Left ventricle myocardium inferior (tissue), 1 donor: ENCODE data around the gene EBP. TPM values are rescaled to one million over a fixed set of nuclear protein-coding genes. Genes with fewer than 3 reads are reported as not detected.

Experiments
- DNase-seq: peaks from one replicate; pipeline ENCODE4 v3.0.0-alpha.2; 2020
- H3K27ac ChIP-seq: fragments of 200-600 bp; replicated peaks from 2 replicates; pipeline ENCODE4 v1.8.0; 2021
- H3K27me3 ChIP-seq: fragments of 200-600 bp; 2 replicates; pipeline ENCODE4 v1.8.0; 2021; ENCODE audit warnings: low read depth
- H3K36me3 ChIP-seq: fragments of 200-600 bp; 2 replicates; pipeline ENCODE4 v1.8.0; 2021
- H3K4me1 ChIP-seq: fragments of 200-600 bp; 2 replicates; pipeline ENCODE4 v1.8.0; 2021
- H3K4me3 ChIP-seq: fragments of 200-600 bp; 2 replicates; pipeline ENCODE4 v1.8.0; 2021; ENCODE audit warnings: mild to moderate bottlenecking, moderate library complexity
- H3K9me3 ChIP-seq: fragments of 200-600 bp; replicated peaks from 2 replicates; pipeline ENCODE4 v1.8.0; 2021
- intact Hi-C: fragments of 100-400 bp; cut with micrococcal nuclease; formaldehyde crosslinking; loops from one replicate; pipeline ENCODE4 v1.11.0; 2022
- total RNA-seq: library from RNA; stranded (reverse); fragmentation: NEBNext Ultra II Directional; extraction: Animal tissue kit (Norgen Biotek cat#: 25700); gene quantifications from one replicate; pipeline ENCODE4 v1.2.1, GENCODE V29; 2021
- TF ChIP-seq, protein P1 (sequence below): fragments of 200-600 bp; IDR thresholded peaks from 2 replicates; pipeline ENCODE4 v1.8.0; 2021; ENCODE audit warnings: antibody characterized with exemption, mild to moderate bottlenecking, borderline replicate concordance
- donor health status: DM: no; HTN: yes; CAD: no; lungs with severe emphysema.

EBP gene
- total RNA-seq, 1 donor from 2014 or later = 48.9 TPM

DNA sequence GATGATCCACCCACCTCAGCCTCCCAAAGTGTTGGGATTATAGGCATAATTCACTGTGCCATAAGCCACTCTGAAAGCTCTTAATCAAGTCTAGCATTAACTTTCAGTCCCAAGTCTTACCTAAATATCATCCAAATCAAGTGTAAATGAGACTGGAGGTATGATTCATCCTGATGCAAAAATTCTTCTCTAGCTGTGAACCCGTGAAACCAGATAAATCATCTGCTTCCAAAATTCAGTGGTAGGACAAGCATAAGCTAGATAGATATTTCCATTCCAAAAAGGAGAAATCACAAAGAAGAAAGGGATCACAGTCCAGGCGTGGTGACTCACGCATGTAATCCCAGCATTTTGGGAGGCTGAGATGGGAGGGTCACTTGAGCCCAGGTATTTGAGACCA is 9.1 kb downstream of the EBP start:
- TF ChIP-seq, protein P1, sequence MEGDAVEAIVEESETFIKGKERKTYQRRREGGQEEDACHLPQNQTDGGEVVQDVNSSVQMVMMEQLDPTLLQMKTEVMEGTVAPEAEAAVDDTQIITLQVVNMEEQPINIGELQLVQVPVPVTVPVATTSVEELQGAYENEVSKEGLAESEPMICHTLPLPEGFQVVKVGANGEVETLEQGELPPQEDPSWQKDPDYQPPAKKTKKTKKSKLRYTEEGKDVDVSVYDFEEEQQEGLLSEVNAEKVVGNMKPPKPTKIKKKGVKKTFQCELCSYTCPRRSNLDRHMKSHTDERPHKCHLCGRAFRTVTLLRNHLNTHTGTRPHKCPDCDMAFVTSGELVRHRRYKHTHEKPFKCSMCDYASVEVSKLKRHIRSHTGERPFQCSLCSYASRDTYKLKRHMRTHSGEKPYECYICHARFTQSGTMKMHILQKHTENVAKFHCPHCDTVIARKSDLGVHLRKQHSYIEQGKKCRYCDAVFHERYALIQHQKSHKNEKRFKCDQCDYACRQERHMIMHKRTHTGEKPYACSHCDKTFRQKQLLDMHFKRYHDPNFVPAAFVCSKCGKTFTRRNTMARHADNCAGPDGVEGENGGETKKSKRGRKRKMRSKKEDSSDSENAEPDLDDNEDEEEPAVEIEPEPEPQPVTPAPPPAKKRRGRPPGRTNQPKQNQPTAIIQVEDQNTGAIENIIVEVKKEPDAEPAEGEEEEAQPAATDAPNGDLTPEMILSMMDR = no peak
- intact Hi-C loops = no loop called here
- H3K4me1 ChIP-seq = peaks cover 6% of the 10 kb centered on the region
- H3K27me3 ChIP-seq = no peaks in the 10 kb centered on the region
- H3K4me3 ChIP-seq = no peak overlapping the region
- H3K36me3 ChIP-seq = peaks cover 18% of the 10 kb centered on the region
- DNase-seq = no peak
- no peaks in the 10 kb centered on the region for H3K9me3 ChIP-seq
- no peak overlapping the region for H3K27ac ChIP-seq

DNA sequence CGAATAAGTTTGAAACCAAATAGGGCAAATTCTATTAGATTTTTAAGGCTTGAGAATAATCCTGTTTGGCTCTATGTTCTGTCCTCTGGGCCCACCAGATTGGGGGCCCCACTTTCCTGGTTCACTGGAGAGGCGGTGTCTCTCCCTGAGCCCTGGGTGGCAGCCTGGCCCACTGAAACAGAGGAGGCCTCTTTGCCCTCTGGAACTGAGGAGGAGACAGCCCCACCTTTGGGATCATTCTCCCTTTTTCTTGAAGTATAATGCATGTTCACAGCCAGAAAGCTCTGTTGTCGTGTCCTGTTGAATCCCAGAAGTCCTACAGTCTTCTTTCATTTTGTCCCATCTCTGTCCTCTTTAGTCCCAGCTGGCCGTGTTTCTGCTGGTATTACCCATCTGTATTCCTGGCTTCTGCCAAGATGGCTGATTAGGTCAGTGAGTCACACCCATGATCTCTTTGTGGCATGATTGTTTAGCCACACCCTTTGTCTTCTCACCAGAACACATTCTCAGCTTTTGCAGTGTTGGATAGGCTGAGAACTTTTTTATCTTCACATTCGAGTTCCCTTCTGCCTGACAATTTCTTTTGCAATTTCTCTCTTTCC is 9.9 kb downstream of the EBP start:
- TF ChIP-seq, protein P1 = no peak
- Histone ChIP-seq H3K27ac (peak overlapping the region; percentile 63), H3K27me3 (no peaks in the 10 kb centered on the region), H3K36me3 (peaks cover 18% of the 10 kb centered on the region), H3K9me3 (no peaks in the 10 kb centered on the region), H3K4me1 (peaks cover 6% of the 10 kb centered on the region), H3K4me3 (no peak overlapping the region)
- intact Hi-C loops = no loop called here
- DNase-seq = no peak

DNA sequence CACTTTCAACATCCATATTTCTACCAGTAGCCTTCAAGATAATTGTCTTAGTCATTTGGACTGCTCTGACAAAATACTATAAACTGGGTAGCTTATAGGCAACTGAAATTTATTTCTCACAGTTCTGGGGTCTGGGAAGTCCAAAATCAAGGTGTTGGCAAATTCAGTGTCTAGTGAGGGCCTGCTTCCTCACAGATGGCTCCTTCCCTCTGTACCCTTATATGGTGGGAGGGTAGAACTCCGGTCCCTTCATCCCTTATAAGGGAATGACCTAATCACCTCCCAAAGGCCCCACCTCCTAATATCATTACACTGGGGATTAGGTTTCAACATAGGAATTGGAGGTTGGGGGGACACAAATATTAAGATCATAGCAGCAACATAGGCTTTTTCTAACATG is 10.6 kb downstream of the EBP start:
- TF ChIP-seq, protein P1 = no peak
- H3K27ac ChIP-seq = peak overlapping the region; percentile 63
- H3K27me3 ChIP-seq = no peaks in the 10 kb centered on the region

DNA sequence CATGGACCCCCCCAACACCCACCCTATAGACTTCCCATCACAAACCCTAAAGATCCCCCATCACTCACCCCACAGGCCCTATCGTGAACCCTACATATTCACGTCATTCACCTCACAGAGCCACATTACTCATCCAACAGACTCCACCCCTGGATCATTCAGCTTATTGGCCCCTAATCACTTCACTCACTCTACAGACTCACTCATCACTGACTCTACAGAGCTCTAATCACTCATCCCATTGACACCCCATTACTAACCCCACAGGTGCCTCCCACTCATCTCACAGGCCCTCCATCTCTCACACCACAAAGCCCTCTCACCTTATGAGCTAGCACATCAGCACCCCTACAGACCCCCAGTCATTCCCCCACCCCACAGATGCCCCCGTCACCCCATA is 11.6 kb downstream of the EBP start:
- no peak overlapping the region for H3K4me3 ChIP-seq
- H3K27ac ChIP-seq = no peak overlapping the region
- peaks cover 6% of the 10 kb centered on the region for H3K4me1 ChIP-seq
- TF ChIP-seq, protein P1 = no peak
- H3K9me3 ChIP-seq = no peaks in the 10 kb centered on the region
- H3K36me3 ChIP-seq = peaks cover 4% of the 10 kb centered on the region
- no peak for DNase-seq
- no peaks in the 10 kb centered on the region for H3K27me3 ChIP-seq
- intact Hi-C loops = no loop called here

More for the DNA sequence above, 10.6 kb downstream of the EBP start:
- no peak for DNase-seq
- H3K9me3 ChIP-seq = no peaks in the 10 kb centered on the region
- H3K4me3 ChIP-seq = no peak overlapping the region
- peaks cover 6% of the 10 kb centered on the region for H3K4me1 ChIP-seq
- intact Hi-C loops = no loop called here
- peaks cover 14% of the 10 kb centered on the region for H3K36me3 ChIP-seq

- TF ChIP-seq, protein P1 = no peak
- no peak for DNase-seq
- H3K27ac ChIP-seq = peak overlapping the region; percentile 91
- no peaks in the 10 kb centered on the region for H3K9me3 ChIP-seq
- intact Hi-C loops = no loop called here
- H3K36me3 ChIP-seq = peaks cover 7% of the 10 kb centered on the region
- H3K4me1 ChIP-seq = peaks cover 11% of the 10 kb centered on the region
- H3K27me3 ChIP-seq = no peaks in the 10 kb centered on the region
- H3K4me3 ChIP-seq = peak overlapping the region; percentile 79
Measured at GRCh38 chrX:48538641-48539344, 17.2 kb downstream of the EBP start.
